Transverse colon (tissue), 4 donors: ENCODE data around the gene TMEM187.

Experiments
- POLR2A ChIP-seq: fragments of 450-650 bp; IDR thresholded peaks from one replicate; pipeline ENCODE4 v1.6.1; 2016; ENCODE audit warnings: antibody characterized with exemption, mild to moderate bottlenecking, moderate library complexity
- POLR2AphosphoS5 ChIP-seq, 3 donors: sonication (generic); formaldehyde crosslinking; IDR thresholded peaks; one replicate each; pipeline ENCODE4 v1.6.1; 2016; ENCODE audit warnings: antibody characterized with exemption in 3 of 3
- TF ChIP-seq, protein P1 (sequence below), 5 experiments: fragments of 200-600 bp in 3 of 5; fragments of 450-650 bp in 2 of 5; sonication (generic) in 3 of 5; IDR thresholded peaks; 1 replicate in 2 of 5; 2 replicates in 3 of 5; pipeline ENCODE4 v1.5.1; 2016 to 2017; ENCODE audit warnings: antibody characterized with exemption in 5 of 5, inconsistent platforms in 3 of 5, mild to moderate bottlenecking in 2 of 5, moderate library complexity in 1 of 5

DNA sequence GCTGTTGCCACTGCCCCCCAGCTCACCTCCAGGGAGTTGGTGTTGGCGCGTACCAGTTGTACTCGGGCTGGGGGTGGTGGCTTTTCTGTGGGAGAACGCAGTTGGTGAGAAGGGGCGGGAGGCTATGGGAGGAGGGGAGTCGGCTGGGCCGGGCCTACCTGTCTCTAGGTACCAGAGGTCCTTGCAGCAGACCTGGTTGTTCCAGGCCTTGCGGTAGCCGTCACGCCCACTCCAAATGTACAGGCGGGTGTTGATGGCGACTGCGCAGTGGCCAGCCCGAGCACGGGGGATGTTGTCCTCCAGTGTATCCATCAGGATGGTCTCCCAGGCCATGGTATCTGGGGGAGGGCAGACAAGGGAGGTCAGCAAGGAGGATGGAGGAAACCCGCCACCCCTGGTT lies 12.5 kb upstream of the TMEM187 start:
- TF ChIP-seq POLR2AphosphoS5 (IDR thresholded peaks at IDR 0.05) (no peak), POLR2A (no peak)
- TF ChIP-seq, protein P1, sequence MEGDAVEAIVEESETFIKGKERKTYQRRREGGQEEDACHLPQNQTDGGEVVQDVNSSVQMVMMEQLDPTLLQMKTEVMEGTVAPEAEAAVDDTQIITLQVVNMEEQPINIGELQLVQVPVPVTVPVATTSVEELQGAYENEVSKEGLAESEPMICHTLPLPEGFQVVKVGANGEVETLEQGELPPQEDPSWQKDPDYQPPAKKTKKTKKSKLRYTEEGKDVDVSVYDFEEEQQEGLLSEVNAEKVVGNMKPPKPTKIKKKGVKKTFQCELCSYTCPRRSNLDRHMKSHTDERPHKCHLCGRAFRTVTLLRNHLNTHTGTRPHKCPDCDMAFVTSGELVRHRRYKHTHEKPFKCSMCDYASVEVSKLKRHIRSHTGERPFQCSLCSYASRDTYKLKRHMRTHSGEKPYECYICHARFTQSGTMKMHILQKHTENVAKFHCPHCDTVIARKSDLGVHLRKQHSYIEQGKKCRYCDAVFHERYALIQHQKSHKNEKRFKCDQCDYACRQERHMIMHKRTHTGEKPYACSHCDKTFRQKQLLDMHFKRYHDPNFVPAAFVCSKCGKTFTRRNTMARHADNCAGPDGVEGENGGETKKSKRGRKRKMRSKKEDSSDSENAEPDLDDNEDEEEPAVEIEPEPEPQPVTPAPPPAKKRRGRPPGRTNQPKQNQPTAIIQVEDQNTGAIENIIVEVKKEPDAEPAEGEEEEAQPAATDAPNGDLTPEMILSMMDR (IDR thresholded peaks at IDR 0.05) = no peak
